Activated CD8-positive, alpha-beta T cell treated with anti-CD3 and anti-CD28 coated beads, Interleukin-2, amount 10 ng/mL, durations not matched to agents 7 days and 5 days (primary cell): ENCODE results near the gene COPE. TPM values are rescaled to one million over a fixed set of nuclear protein-coding genes. Genes with fewer than 3 reads are reported as not detected.
A peak's percentile ranks its signal among the peaks of the same experiment; 100 is the strongest.

Experiments used
- ATAC-seq: fragments of 150-1000 bp; cut with Tn5 transposase; one replicate; pipeline ENCODE4 v1.10.0; 2021; ENCODE audit warnings: moderate library complexity
- CTCF ChIA-PET: fragments of 350-600 bp; sonication (Branson Sonifier 250); formaldehyde crosslinking; loops from one replicate; lab custom pipeline; 2021; ENCODE audit warnings: antibody characterized with exemption; lab: Charles Lee
- POLR2A ChIA-PET: fragments of 350-600 bp; sonication (Branson Sonifier 250); formaldehyde crosslinking; loops from one replicate; lab custom pipeline; 2021; ENCODE audit warnings: antibody characterized with exemption; lab: Charles Lee
- DNase-seq: peaks from one replicate; pipeline ENCODE4 v3.0.0-alpha.2; 2020
- H3K27ac Mint-ChIP-seq: one replicate; pipeline ENCODE4 v1.8.0; 2021; ENCODE audit warnings: mild to moderate bottlenecking, mixed read lengths
- H3K27me3 Mint-ChIP-seq: one replicate; pipeline ENCODE4 v1.8.0; 2021; ENCODE audit warnings: low read depth, mixed read lengths
- H3K36me3 Mint-ChIP-seq: one replicate; pipeline ENCODE4 v1.8.0; 2021; ENCODE audit warnings: low read depth, mixed read lengths
- H3K4me1 Mint-ChIP-seq: one replicate; pipeline ENCODE4 v1.8.0; 2021; ENCODE audit warnings: low read depth, mixed read lengths
- H3K4me3 Mint-ChIP-seq: one replicate; pipeline ENCODE4 v1.8.0; 2021; ENCODE audit warnings: mild to moderate bottlenecking, mixed read lengths
- H3K9me3 Mint-ChIP-seq: one replicate; pipeline ENCODE4 v1.8.0; 2022; ENCODE audit warnings: mixed read lengths; ENCODE audit not compliant: insufficient read depth
- total RNA-seq, 2 experiments: library from RNA; stranded (reverse); gene quantifications; one replicate each; pipeline ENCODE4 v1.2.3, GENCODE V29; 2021

The COPE gene
- total RNA-seq, 2 experiments from 2014 or later, result 248 to 264 TPM

DNA sequence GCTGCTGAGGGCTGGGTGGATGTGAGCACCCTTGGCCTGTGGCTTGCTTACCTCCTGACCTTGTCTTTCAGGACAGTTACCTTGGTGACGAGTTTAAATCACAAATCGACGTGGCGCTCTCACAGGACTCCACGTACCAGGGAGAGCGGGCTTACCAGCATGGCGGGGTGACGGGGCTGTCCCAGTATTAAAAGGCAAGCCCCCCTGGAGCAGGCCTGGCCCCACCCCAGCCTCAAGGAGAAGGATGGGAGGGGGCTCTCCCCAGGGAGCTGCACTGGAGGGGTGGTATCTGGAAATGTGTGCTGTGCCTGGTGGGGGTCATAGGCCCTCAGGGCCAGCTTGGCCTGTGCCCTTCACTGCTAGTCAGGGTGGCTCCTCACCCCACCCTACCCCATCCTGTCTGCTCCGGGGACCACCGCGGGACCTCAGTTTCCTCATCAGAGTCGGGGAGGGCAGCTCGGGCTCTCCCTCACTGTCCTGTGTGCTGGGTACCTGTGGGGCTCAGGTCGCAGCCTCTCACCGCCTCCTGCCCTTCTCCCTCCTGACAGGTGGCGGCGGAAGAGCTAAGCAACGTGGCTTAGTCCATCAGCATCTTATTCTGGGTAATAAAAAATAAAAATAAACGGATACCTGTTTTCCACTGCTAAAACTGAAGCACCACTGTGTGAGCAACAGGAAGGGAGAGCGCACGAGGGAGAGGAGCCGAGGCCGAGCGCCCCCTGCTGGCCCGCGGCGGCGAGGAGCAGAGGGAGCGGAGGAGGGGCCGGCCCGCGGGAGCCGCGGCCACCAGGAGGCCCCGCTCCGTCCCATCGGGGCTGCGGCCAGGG lies 53.0 kb downstream of the COPE start:
- Mint-ChIP-seq H3K9me3 (no peaks in the 10 kb centered on the region), H3K4me1 (no peaks in the 10 kb centered on the region), H3K36me3 (peaks cover 46% of the 10 kb centered on the region), H3K27ac (no peak overlapping the region), H3K27me3 (no peaks in the 10 kb centered on the region), H3K4me3 (no peak overlapping the region)
- CTCF ChIA-PET, result interaction anchor here (0.6 to 2.2 kb wide), 7 partner anchors 9 to 346 kb away, joined by 3 to 9 read pairs (median 3); partner anchors contain the start of genes COPE and DDX49
- peak; percentile 84 for ATAC-seq
- peak; percentile 67 for DNase-seq
- POLR2A ChIA-PET, result no interaction called here

DNA sequence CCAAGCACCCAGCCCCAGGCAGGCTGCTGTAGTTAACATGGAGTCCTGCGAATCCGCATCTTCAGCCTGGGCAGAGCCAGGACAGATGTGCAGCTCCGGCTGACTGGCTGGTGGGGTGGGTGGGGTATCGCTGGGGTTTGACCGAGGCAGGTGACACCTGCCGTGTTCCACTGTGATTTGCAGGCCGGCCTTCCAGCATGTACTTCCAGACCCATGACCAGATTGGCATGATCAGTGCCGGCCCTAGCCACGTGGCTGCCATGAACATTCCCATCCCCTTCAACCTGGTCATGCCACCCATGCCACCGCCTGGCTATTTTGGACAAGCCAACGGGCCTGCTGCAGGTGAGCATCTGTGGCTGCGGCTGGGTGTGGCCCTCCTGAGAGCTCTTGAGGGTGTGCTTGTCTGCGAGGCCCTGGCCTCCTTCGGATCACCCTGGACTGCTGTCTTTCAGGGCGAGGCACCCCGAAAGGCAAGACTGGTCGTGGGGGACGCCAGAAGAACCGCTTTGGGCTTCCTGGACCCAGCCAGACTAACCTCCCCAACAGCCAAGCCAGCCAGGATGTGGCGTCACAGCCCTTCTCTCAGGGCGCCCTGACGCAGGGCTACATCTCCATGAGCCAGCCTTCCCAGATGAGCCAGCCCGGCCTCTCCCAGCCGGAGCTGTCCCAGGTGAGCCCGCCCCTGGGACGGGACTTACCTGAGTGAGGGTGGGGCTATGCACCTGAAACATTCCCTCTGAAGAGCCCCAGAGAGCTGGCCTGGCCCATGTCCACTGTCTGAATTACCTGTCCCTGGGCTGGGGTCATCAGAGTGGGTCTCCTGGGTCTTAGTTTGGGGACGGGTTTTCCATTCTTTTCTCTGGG lies 53.8 kb downstream of the COPE start:
- POLR2A ChIA-PET, result no interaction called here
- Mint-ChIP-seq H3K36me3 (peaks cover 51% of the 10 kb centered on the region), H3K4me3 (no peak overlapping the region)

DNA sequence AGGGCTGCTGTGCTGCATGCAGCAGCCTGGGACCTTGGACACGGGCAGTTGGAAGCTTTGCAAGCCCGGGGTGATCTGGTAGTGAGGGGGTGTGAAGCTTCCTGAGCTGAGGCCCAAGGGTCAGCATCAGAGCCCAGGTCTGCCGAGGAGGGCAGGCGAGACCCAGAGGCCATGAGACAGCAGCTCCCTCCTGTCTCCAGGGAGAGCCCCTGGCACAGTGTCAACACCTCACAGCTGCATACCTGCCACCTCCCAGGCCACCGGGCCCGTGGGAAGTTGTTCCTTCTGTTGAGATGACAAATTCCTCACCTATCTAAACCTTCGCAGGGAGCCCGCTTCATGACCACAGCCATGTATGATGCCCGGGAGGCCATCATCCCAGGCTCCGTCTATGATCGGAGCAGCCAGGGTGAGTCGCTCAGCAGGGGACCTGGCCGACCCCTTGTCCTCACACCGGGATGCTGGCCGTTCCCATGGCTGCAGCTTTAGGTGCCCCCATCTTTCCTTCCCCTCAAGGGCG lies 55.3 kb downstream of the COPE start:
- no peak for DNase-seq
- Mint-ChIP-seq H3K4me3 (no peak overlapping the region), H3K4me1 (no peaks in the 10 kb centered on the region), H3K27me3 (no peaks in the 10 kb centered on the region), H3K9me3 (no peaks in the 10 kb centered on the region), H3K27ac (no peak overlapping the region), H3K36me3 (peaks cover 56% of the 10 kb centered on the region)
- POLR2A ChIA-PET, result no interaction called here
- CTCF ChIA-PET, result interaction anchor here (0.6 to 1.6 kb wide), 2 partner anchors 16 to 131 kb away, joined by 3 to 5 read pairs; no protein-coding TSS in a partner anchor
- ATAC-seq, result no peak

More for the DNA sequence above, 53.8 kb downstream of the COPE start:
- CTCF ChIA-PET, result interaction anchor here (0.6 to 2.2 kb wide), 6 partner anchors 10 to 345 kb away, joined by 3 to 9 read pairs (median 3); partner anchors contain the start of genes COPE and DDX49
- ATAC-seq (no peak), DNase-seq (no peak)
- H3K27ac Mint-ChIP-seq, result no peak overlapping the region
- no peaks in the 10 kb centered on the region for H3K4me1 Mint-ChIP-seq
- no peaks in the 10 kb centered on the region for H3K27me3 Mint-ChIP-seq
- no peaks in the 10 kb centered on the region for H3K9me3 Mint-ChIP-seq

DNA sequence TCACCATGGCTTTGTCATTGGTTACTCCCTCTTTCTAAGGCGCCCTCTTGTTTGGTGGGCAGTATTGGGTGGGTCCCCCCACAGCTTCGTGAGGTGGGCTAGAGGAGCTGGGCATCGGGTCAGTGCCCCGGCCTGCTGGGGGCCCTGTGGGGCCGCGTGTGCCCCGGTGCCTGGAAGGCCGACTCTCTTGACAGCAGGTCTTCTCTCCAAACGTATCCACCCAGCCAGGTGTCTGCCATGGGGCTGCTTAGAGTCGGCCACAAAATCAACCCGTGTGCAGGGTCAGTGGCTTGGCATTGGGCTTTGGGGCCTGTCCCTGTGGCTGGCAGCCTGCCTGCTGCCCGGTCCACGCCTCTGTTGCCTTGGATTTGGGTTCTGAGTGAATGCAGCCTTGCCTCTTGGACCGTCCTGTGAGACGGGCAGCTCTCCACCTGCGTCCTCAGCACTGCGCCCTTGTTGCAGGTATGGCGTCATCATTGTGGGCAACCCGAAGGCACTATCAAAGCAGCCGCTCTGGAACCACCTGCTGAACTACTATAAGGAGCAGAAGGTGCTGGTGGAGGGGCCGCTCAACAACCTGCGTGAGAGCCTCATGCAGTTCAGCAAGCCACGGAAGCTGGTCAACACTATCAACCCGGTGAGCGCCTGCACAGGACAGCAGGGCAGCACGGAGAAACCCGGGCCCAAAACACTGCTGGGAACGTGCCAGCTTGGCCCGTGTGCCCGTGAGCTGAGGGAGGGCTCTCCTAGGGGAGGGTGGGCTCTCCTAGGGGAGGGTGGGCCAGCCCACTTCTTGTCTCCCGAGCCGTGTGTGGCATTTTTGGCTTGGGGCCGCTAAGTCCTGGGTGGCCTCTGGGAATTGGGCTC lies 56.0 kb downstream of the COPE start:
- no peaks in the 10 kb centered on the region for H3K4me1 Mint-ChIP-seq
- ChIA-PET CTCF (interaction anchor here (1.6 kb wide), 1 partner anchor 16 kb away, joined by 5 read pairs; no protein-coding TSS in a partner anchor), POLR2A (no interaction called here)
- DNase-seq (no peak), ATAC-seq (no peak)
- no peaks in the 10 kb centered on the region for H3K9me3 Mint-ChIP-seq
- H3K4me3 Mint-ChIP-seq, result no peak overlapping the region
- no peak overlapping the region for H3K27ac Mint-ChIP-seq
- no peaks in the 10 kb centered on the region for H3K27me3 Mint-ChIP-seq
- peaks cover 57% of the 10 kb centered on the region for H3K36me3 Mint-ChIP-seq

DNA sequence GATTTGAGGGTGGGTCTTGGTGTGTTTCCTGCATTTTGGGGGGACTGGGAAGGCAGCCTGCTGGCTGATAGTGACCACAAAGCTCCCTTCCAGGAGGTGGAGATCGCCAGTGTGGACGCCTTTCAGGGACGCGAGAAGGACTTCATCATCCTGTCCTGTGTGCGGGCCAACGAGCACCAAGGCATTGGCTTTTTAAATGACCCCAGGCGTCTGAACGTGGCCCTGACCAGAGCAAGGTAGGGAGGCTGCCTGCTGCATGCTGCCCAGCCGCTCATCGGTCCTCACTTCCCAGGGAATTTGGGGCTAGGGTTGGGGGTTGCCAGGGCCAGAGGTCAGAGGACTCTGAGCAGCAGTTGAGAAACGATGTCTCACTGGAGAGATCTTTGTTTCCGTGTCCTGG lies 57.3 kb downstream of the COPE start:
- Mint-ChIP-seq H3K4me1 (no peaks in the 10 kb centered on the region), H3K36me3 (peaks cover 57% of the 10 kb centered on the region), H3K27me3 (no peaks in the 10 kb centered on the region), H3K4me3 (no peak overlapping the region), H3K9me3 (no peaks in the 10 kb centered on the region), H3K27ac (no peak overlapping the region)
- ATAC-seq, result no peak
- ChIA-PET CTCF (no interaction called here), POLR2A (no interaction called here)
- no peak for DNase-seq

DNA sequence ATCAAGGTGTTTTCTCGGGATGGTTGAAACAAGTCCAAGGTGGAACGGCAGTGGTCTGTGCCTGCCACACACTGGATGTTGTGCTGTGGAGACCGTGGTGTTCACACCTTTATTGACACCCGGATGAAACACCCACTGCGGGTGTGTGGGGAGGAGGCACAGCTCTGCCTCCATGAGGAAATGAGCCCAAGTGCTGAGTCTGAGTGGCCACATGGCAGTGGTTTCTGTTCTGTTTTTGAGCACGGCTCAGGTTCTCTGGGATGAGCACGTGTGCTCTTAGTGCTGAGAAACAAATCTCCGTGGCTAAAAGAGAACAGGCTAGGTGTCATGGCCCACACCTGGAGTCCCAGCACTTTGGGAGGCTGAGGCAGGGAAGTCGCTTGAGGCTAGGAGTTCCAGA lies 58.0 kb downstream of the COPE start:
- ChIA-PET POLR2A (no interaction called here), CTCF (no interaction called here)
- no peaks in the 10 kb centered on the region for H3K9me3 Mint-ChIP-seq
- no peak for DNase-seq
- no peak for ATAC-seq
- no peak overlapping the region for H3K27ac Mint-ChIP-seq
- H3K4me3 Mint-ChIP-seq, result no peak overlapping the region
- no peaks in the 10 kb centered on the region for H3K27me3 Mint-ChIP-seq
- H3K4me1 Mint-ChIP-seq, result no peaks in the 10 kb centered on the region
- H3K36me3 Mint-ChIP-seq, result peaks cover 59% of the 10 kb centered on the region

DNA sequence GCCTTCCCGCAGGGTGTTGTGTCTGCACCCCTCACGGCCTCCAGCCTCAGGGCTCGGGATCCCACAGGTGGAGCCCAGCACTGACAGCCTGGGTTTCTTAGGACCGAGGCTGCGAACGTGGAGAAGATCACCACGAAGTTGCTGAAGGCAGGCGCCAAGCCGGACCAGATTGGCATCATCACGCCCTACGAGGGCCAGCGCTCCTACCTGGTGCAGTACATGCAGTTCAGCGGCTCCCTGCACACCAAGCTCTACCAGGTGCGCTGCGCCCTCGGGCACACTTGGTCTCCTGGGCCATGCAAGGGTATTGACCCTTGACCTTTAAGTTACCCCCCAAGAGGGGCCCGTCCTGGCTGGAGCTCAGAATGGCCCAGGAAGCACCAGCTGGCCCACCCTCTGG lies 58.5 kb downstream of the COPE start:
- no peak overlapping the region for H3K4me3 Mint-ChIP-seq
- no peak overlapping the region for H3K27ac Mint-ChIP-seq
- H3K9me3 Mint-ChIP-seq, result no peaks in the 10 kb centered on the region
- H3K36me3 Mint-ChIP-seq, result peaks cover 57% of the 10 kb centered on the region
- no peaks in the 10 kb centered on the region for H3K4me1 Mint-ChIP-seq
- ChIA-PET POLR2A (no interaction called here), CTCF (no interaction called here)
- ATAC-seq, result no peak
- H3K27me3 Mint-ChIP-seq, result no peaks in the 10 kb centered on the region
- DNase-seq, result no peak

DNA sequence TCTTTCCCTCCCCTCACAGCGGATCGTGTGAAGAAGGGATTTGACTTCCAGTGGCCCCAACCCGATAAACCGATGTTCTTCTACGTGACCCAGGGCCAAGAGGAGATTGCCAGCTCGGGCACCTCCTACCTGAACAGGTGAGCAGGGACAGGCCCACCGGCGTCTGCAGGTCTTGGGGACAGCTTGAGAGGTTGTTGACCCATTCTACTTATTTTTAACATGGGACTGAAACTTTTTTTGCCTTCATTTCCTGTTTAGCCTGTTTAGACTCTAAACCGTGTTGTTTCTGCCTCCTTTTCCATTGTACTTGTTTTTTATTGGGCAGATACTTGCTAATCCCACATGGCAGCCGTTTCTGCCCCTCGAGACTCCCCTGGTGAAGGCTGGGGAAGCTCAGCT lies 58.9 kb downstream of the COPE start:
- no peak overlapping the region for H3K4me3 Mint-ChIP-seq
- CTCF ChIA-PET, result interaction anchor here (3.3 kb wide), 1 partner anchor 13 kb away, joined by 13 read pairs; no protein-coding TSS in a partner anchor
- H3K4me1 Mint-ChIP-seq, result no peaks in the 10 kb centered on the region
- DNase-seq (no peak), ATAC-seq (no peak)
- no peaks in the 10 kb centered on the region for H3K27me3 Mint-ChIP-seq
- peaks cover 58% of the 10 kb centered on the region for H3K36me3 Mint-ChIP-seq
- no peaks in the 10 kb centered on the region for H3K9me3 Mint-ChIP-seq
- H3K27ac Mint-ChIP-seq, result no peak overlapping the region
- POLR2A ChIA-PET, result no interaction called here

DNA sequence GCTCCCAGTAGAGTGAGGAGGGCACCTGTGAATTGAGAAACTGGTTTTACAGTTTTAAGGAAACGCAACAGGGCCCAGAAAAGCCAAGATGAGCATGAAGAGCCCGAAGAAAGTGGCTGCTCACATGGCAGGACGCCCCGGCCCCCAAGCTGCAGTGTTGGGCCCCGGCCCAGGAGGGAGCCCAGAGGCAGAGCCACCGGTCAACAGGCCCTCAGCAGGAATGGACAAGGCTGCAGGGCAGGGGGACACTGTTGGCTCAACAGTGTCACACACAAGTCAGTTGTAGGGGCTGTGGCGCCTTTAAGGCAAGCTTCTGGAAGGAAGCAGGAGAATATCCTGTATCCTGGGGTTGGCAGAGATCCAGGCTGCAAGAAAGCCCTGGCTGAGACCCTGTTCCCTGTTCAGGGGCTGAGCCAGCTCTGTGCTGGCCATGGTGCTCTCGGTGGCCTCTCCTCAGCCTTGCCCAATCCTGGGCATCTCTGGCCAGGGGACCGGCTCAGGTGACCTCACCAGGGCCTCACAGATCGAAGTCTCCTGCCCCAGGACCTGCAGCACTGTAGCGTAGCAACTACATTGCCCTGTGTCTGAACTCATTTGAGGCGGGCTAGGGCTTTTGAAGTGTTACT lies 59.4 kb downstream of the COPE start:
- Mint-ChIP-seq H3K4me1 (no peaks in the 10 kb centered on the region), H3K27ac (no peak overlapping the region), H3K36me3 (peaks cover 63% of the 10 kb centered on the region), H3K4me3 (no peak overlapping the region), H3K9me3 (no peaks in the 10 kb centered on the region), H3K27me3 (no peaks in the 10 kb centered on the region)
- DNase-seq (no peak), ATAC-seq (no peak)
- ChIA-PET POLR2A (no interaction called here), CTCF (interaction anchor here (3.3 kb wide), 1 partner anchor 12 kb away, joined by 13 read pairs; no protein-coding TSS in a partner anchor)

DNA sequence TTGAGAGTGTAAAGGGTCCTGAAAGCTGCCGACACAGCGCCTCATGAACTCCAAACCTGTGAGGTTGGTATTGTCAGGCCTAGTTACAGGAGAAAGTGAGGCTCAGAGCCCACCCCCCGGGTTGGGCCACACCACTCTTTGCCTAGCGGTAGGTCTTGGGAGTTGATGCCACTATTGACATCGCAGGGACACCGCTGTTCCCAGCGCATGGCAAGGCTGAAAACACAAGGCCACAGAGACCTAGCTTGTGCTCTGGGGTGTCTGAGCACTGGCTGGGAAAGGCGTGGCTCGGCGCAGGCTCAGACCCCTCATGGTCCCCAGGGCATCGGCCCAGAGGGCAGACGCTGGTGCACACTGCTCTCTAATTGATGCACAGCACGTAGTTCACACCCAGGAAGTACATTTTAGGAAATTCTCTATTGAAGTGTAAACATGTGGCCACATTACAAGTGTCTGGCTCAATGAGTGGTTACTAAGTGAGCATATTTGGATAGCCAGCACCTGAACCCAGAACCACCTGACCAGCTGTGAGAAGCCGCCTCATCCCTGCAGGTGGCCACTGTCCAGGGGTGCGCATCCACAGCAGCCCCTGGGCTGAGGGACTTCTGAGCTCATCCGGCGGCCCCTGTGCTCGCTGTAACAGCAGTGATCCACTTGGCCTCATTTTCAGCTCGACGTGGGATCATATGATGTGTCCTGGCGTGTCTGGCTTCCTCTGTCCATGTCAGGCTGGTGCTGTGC lies 60.1 kb downstream of the COPE start:
- Mint-ChIP-seq H3K27ac (no peak overlapping the region), H3K9me3 (no peaks in the 10 kb centered on the region), H3K36me3 (peaks cover 65% of the 10 kb centered on the region), H3K27me3 (no peaks in the 10 kb centered on the region), H3K4me3 (no peak overlapping the region), H3K4me1 (no peaks in the 10 kb centered on the region)
- no peak for DNase-seq
- CTCF ChIA-PET, result interaction anchor here (1.6 to 3.3 kb wide), 2 partner anchors 8 to 12 kb away, joined by 6 to 13 read pairs; no protein-coding TSS in a partner anchor
- no peak for ATAC-seq
- POLR2A ChIA-PET, result no interaction called here
